T-helper 2 cell treated with Interferon-gamma antibody and Interleukin-4, amounts not matched to agents 5 μg/mL and 100 μg/mL, for 36 hours (primary cell): Measurements from ENCODE around the gene CTDSPL2.

Experiments
- DNase-seq: peaks from one replicate; pipeline ENCODE4 v3.0.0; 2021; ENCODE audit warnings: low spot score
- H3K27ac Mint-ChIP-seq: one replicate; pipeline ENCODE4 v1.8.0; 2021; ENCODE audit warnings: mild to moderate bottlenecking, mixed read lengths
- H3K27me3 Mint-ChIP-seq: one replicate; pipeline ENCODE4 v1.8.0; 2021; ENCODE audit warnings: low read depth, mixed read lengths
- H3K36me3 Mint-ChIP-seq: one replicate; pipeline ENCODE4 v1.8.0; 2021; ENCODE audit warnings: low read depth, mixed read lengths
- H3K4me1 Mint-ChIP-seq: one replicate; pipeline ENCODE4 v1.8.0; 2021; ENCODE audit warnings: low read depth, mixed read lengths
- H3K4me3 Mint-ChIP-seq: one replicate; pipeline ENCODE4 v1.8.0; 2022; ENCODE audit warnings: mild to moderate bottlenecking, moderate library complexity, mixed read lengths
- H3K9me3 Mint-ChIP-seq: one replicate; pipeline ENCODE4 v1.8.0; 2021; ENCODE audit warnings: mixed read lengths

Gene CTDSPL2

DNA sequence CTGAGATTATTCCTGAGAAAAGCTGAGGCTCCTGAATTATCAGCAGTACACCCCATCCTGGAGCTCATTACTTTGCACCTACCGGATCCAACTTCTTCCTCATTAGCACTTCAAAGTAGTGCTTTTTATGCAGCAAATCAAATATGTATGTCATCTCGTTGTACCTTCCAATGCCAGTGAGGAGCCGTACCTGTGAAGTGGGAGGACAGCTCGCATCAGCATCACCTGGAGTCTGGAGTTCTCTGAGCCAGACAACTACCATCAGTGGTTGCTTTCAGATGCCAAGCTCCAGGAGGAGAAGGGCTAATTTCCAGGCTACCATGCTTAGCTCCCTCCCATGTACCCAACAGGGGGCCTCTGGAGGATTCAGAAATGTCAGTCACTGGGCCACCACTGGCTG is 141.9 kb downstream of the CTDSPL2 start:
- Mint-ChIP-seq H3K9me3 (no peaks in the 10 kb centered on the region), H3K36me3 (peaks cover 54% of the 10 kb centered on the region), H3K4me3 (no peak overlapping the region), H3K27ac (no peak overlapping the region), H3K27me3 (no peaks in the 10 kb centered on the region), H3K4me1 (no peaks in the 10 kb centered on the region)
- DNase-seq = no peak

GRCh38 chr15:44570361-44570760 is 142.9 kb downstream of the CTDSPL2 start:
- Mint-ChIP-seq H3K9me3 (no peaks in the 10 kb centered on the region), H3K27me3 (no peaks in the 10 kb centered on the region), H3K4me1 (peaks cover 4% of the 10 kb centered on the region), H3K4me3 (no peak overlapping the region), H3K27ac (no peak overlapping the region), H3K36me3 (peaks cover 52% of the 10 kb centered on the region)
- DNase-seq = no peak

DNA sequence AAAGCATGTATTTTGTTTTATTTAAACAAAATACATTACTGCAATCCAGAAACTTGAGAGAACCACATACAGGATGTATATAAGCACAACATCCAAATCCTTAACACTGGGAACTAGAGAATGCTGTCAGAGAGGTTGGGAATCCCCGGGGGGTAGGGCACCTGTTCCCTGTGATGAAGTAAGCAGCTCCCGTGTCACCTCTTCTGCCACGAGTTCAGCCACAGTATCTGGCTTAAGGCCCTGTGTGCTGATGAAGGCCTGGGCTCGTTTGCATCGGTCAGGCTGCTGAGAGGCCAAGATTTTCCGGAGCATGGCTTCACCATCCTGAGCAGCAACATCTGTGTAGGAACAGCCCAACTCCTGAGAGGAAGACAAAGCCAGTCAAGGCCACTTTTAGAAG is 146.0 kb downstream of the CTDSPL2 start:
- no peak overlapping the region for H3K27ac Mint-ChIP-seq
- H3K27me3 Mint-ChIP-seq = no peaks in the 10 kb centered on the region
- peaks cover 9% of the 10 kb centered on the region for H3K4me1 Mint-ChIP-seq
- no peak for DNase-seq
- H3K9me3 Mint-ChIP-seq = no peaks in the 10 kb centered on the region
- peaks cover 34% of the 10 kb centered on the region for H3K36me3 Mint-ChIP-seq
- H3K4me3 Mint-ChIP-seq = no peak overlapping the region

GRCh38 chr15:44574734-44575133 is 147.3 kb downstream of the CTDSPL2 start:
- Mint-ChIP-seq H3K36me3 (peaks cover 38% of the 10 kb centered on the region), H3K4me3 (no peak overlapping the region), H3K4me1 (peaks cover 10% of the 10 kb centered on the region), H3K9me3 (no peaks in the 10 kb centered on the region), H3K27ac (peak overlapping the region; percentile 21), H3K27me3 (no peaks in the 10 kb centered on the region)
- no peak for DNase-seq
